Activated naive CD4-positive, alpha-beta T cell (primary cell): ENCODE results near the gene AUH.

ENCODE experiments used
- DNase-seq, 4 experiments: peaks; one replicate each; lab custom pipeline; 2025; lab: John Stamatoyannopoulos, UW

The AUH gene

GRCh38 chr9:91245431-91246313 lies 116.0 kb downstream of the AUH start:
- no peak for DNase-seq

- DNase-seq = no peak
These were observed 118.7 kb downstream of the AUH start for GRCh38 chr9:91243029-91243428.

GRCh38 chr9:91241909-91242308 lies 119.8 kb downstream of the AUH start:
- DNase-seq = no peak

GRCh38 chr9:91240596-91241165 lies 121.0 kb downstream of the AUH start:
- DNase-seq = no peak

- no peak for DNase-seq
These were observed 122.2 kb downstream of the AUH start for GRCh38 chr9:91239367-91240111.

GRCh38 chr9:91234523-91234922 lies 127.2 kb downstream of the AUH start:
- DNase-seq = no peak

- DNase-seq = no peak
These were observed 130.1 kb downstream of the AUH start for GRCh38 chr9:91231619-91232018.

- DNase-seq = no peak
These were observed 138.7 kb downstream of the AUH start for GRCh38 chr9:91223000-91223399.

GRCh38 chr9:91222457-91222856 lies 139.3 kb downstream of the AUH start:
- no peak for DNase-seq

GRCh38 chr9:91221332-91221731 lies 140.4 kb downstream of the AUH start:
- no peak for DNase-seq

GRCh38 chr9:91220491-91221135 lies 141.1 kb downstream of the AUH start:
- no peak for DNase-seq

GRCh38 chr9:91220021-91220420 lies 141.7 kb downstream of the AUH start:
- no peak for DNase-seq

GRCh38 chr9:91219557-91219956 lies 142.2 kb downstream of the AUH start:
- no peak for DNase-seq

GRCh38 chr9:91217388-91217787 lies 144.3 kb downstream of the AUH start:
- DNase-seq = no peak

GRCh38 chr9:91214867-91215266 lies 146.9 kb downstream of the AUH start:
- no peak for DNase-seq

GRCh38 chr9:91214086-91214485 lies 147.6 kb downstream of the AUH start:
- no peak for DNase-seq

- DNase-seq = no peak
These were observed 149.0 kb downstream of the AUH start for GRCh38 chr9:91212596-91213243.

- no peak for DNase-seq
These were observed 149.8 kb downstream of the AUH start for GRCh38 chr9:91211919-91212318.

GRCh38 chr9:91211414-91211813 lies 150.3 kb downstream of the AUH start:
- no peak for DNase-seq

- DNase-seq = no peak
These were observed 151.4 kb downstream of the AUH start for GRCh38 chr9:91210318-91210717.

GRCh38 chr9:91208837-91209236 lies 152.9 kb downstream of the AUH start:
- DNase-seq = no peak

- no peak for DNase-seq
These were observed 153.3 kb downstream of the AUH start for GRCh38 chr9:91208419-91208745.
